IMR-90 (cell line): ENCODE data around the gene SLC22A5.

Experiments used
- BHLHE40 ChIP-seq: fragments of 150-350 bp; IDR thresholded peaks from 2 replicates; pipeline ENCODE4 v1.6.1; 2016; ENCODE audit warnings: mild to moderate bottlenecking, low read depth, low read length
- CEBPB ChIP-seq: IDR thresholded peaks from 2 replicates; pipeline ENCODE4 v1.6.1; 2012; ENCODE audit warnings: low read depth, low read length, improper control_type of control experiment
- CTCF ChIP-seq: conservative IDR thresholded peaks from 2 replicates; pipeline ENCODE4 v1.5.1; 2012; ENCODE audit warnings: mild to moderate bottlenecking, low read depth, low read length, improper control_type of control experiment
- ELK1 ChIP-seq: fragments of 150-350 bp; IDR thresholded peaks from 2 replicates; pipeline ENCODE4 v1.6.1; 2016; ENCODE audit warnings: low read depth, mild to moderate bottlenecking, low read length, moderate library complexity, borderline replicate concordance
- FOS ChIP-seq: fragments of 150-350 bp; IDR thresholded peaks from 2 replicates; pipeline ENCODE4 v1.6.1; 2016; ENCODE audit warnings: low read depth, low read length
- MAZ ChIP-seq: IDR thresholded peaks from 2 replicates; pipeline ENCODE4 v1.6.1; 2012; ENCODE audit warnings: low read depth, mild to moderate bottlenecking, low read length, improper control_type of control experiment, moderate library complexity, borderline replicate concordance
- MXI1 ChIP-seq: IDR thresholded peaks from 2 replicates; pipeline ENCODE4 v1.6.1; 2012; ENCODE audit warnings: low read depth, mild to moderate bottlenecking, low read length, moderate library complexity, borderline replicate concordance
- POLR2A ChIP-seq: IDR thresholded peaks from 2 replicates; pipeline ENCODE4 v1.6.1; 2012; ENCODE audit warnings: mild to moderate bottlenecking, low read depth, low read length
- RFX5 ChIP-seq: IDR thresholded peaks from 2 replicates; pipeline ENCODE4 v1.8.0; 2012; ENCODE audit warnings: low read depth, mild to moderate bottlenecking, low read length, moderate library complexity
- USF2 ChIP-seq: fragments of 150-350 bp; IDR thresholded peaks from 2 replicates; pipeline ENCODE4 v1.6.1; 2017; ENCODE audit warnings: mild to moderate bottlenecking, antibody characterized with exemption, low read length, low read depth

- TF ChIP-seq CTCF (no peak), ELK1 (no peak), MAZ (no peak), MXI1 (no peak), POLR2A (no peak), USF2 (no peak), CEBPB (no peak), BHLHE40 (no peak), FOS (no peak), RFX5 (no peak)
Observed at GRCh38 chr5:132436936-132437335, 67.4 kb downstream of the SLC22A5 start.
